Stomach (tissue), 9 donors: Measurements from ENCODE around the gene GAL3ST2. TPM values are rescaled to one million over a fixed set of nuclear protein-coding genes. Genes with fewer than 3 reads are reported as not detected.
A peak's percentile ranks its signal among the peaks of the same experiment; 100 is the strongest.

Source experiments
- DNase-seq, 2 donors: peaks; one replicate each; pipeline versions ENCODE4 v3.0.0 to v3.0.0-alpha.2; 2013 to 2019
- H3K27ac ChIP-seq, 5 donors: fragments of 200-600 bp in 4 of 5; sonication (generic) in 4 of 5; one replicate each; pipeline ENCODE4 v1.5.1; 2013 to 2019; ENCODE audit warnings: mild to moderate bottlenecking in 1 of 5, moderate library complexity in 1 of 5
- H3K27me3 ChIP-seq, 3 donors: fragments of 200-600 bp; sonication (generic); one replicate each; pipeline ENCODE4 v1.5.1; 2017 to 2019; ENCODE audit warnings: mixed run types in 1 of 3
- H3K36me3 ChIP-seq, 4 donors: fragments of 200-600 bp; sonication (generic); 1 replicate in 3 of 4; 2 replicates in 1 of 4; pipeline ENCODE4 v1.5.1; 2016 to 2019
- H3K4me1 ChIP-seq, 4 donors: fragments of 200-600 bp; sonication (generic); one replicate each; pipeline ENCODE4 v1.5.1; 2016 to 2019
- H3K4me3 ChIP-seq, 4 donors: fragments of 200-600 bp; sonication (generic) in 3 of 4; one replicate each; pipeline ENCODE4 v1.5.1; 2016 to 2019; ENCODE audit warnings: mild to moderate bottlenecking in 1 of 4
- H3K9me3 ChIP-seq, 4 donors: fragments of 200-600 bp; sonication (generic); one replicate each; pipeline ENCODE4 v1.5.1; 2016 to 2019
- EP300 ChIP-seq: sonication (generic); formaldehyde crosslinking; IDR thresholded peaks from one replicate; pipeline ENCODE4 v1.6.1; 2017; ENCODE audit warnings: antibody characterized with exemption
- POLR2A ChIP-seq, 4 donors: fragments of 450-650 bp; IDR thresholded peaks; one replicate each; pipeline ENCODE4 v1.6.1; 2016; ENCODE audit warnings: antibody characterized with exemption in 4 of 4, control low read depth in 2 of 4, mild to moderate bottlenecking in 1 of 4, moderate library complexity in 1 of 4
- POLR2AphosphoS5 ChIP-seq, 3 donors: sonication (generic); formaldehyde crosslinking; IDR thresholded peaks; one replicate each; pipeline ENCODE4 v1.6.1; 2016; ENCODE audit warnings: antibody characterized with exemption in 3 of 3
- WGBS, 5 donors: extraction: QIAGEN DNeasy Blood & Tissue Kit in 3 of 5; methylation state at CpG; one replicate each; pipeline versions ENCODE4 v1.1.5 to v1.1.7; 2013 to 2018; 5-methylcytosine and 5-hydroxymethylcytosine counted together
- intact Hi-C: fragments of 100-400 bp; cut with DNase I; formaldehyde crosslinking; loops from one replicate; pipeline ENCODE4 v1.15.1; 2023; ENCODE audit warnings: low total_unique reads
- polyA plus RNA-seq, 3 donors: library from polyadenylated mRNA; stranded (reverse); fragments of 200-250 nt; gene quantifications; one replicate each; pipeline ENCODE4 v1.2.3, GENCODE V29; 2013
- total RNA-seq, 5 donors: library from RNA; depleted of rRNA; stranded (reverse); fragments of >200 nt; gene quantifications; one replicate each; pipeline versions ENCODE4 v1.1.0 to v1.2.3, GENCODE V29; 2014 to 2016
- TF ChIP-seq, protein P1 (sequence below), 7 experiments: fragments of 450-650 bp in 4 of 7; fragments of 200-600 bp in 3 of 7; sonication (generic) in 3 of 7; IDR thresholded peaks; one replicate each; pipeline ENCODE4 v1.5.1; 2016 to 2019; ENCODE audit warnings: antibody characterized with exemption in 7 of 7, control low read depth in 2 of 7, mild to moderate bottlenecking in 1 of 7
- donor health status: healthy with polysubstance abuse.
- donor health status: Bipolar disorder and iron deficiency.
- donor health status: healthy.

Gene GAL3ST2
- total and polyA plus RNA-seq, 8 donors, result 311 TPM; not detected in 7

DNA sequence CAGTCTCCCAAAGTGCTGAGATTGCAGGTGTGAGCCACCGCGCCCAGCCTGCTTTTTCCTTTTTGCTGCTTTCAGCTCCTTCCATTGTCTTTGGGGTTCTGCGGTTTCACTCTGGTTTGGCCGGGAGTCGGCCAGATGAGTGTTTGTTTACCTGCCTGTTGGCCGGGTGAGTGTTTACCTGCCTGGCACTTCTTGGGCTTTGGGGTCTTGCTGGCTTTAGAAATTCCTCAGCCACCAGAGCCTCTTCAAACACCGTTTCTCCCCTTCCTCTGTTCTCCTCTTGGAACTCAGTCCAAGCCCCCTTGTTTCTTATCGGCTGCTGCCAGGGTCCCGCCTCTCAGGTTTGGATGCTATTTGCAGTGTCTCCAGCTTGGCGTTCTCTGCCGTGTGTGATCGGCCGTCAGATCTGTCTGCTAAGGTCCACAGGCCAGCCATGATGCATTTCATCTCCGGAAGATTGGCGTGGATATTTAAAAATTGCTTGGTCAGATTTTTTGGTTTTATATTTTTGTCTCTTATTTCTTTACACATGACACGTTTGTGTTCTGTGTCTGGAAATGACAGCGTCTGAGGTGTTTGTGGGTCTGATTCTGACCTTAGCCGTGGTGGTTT lies 14.2 kb upstream of the GAL3ST2 start:
- Histone ChIP-seq H3K36me3 (peaks cover 4 to 59% (median 42%) of the 10 kb centered on the region in 4 donors), H3K4me3 (no peak overlapping the region), H3K27me3 (no peaks in the 10 kb centered on the region), H3K9me3 (peaks cover 0 to 4% (median 0%) of the 10 kb centered on the region in 4 donors), H3K4me1 (peaks cover 0 to 8% (median 4%) of the 10 kb centered on the region in 4 donors), H3K27ac (peak overlapping the region; percentile 7 to 26 (median 12))
- no peak for TF ChIP-seq EP300
- no peak for TF ChIP-seq POLR2A (IDR thresholded peaks at IDR 0.05)
- TF ChIP-seq, protein P1, sequence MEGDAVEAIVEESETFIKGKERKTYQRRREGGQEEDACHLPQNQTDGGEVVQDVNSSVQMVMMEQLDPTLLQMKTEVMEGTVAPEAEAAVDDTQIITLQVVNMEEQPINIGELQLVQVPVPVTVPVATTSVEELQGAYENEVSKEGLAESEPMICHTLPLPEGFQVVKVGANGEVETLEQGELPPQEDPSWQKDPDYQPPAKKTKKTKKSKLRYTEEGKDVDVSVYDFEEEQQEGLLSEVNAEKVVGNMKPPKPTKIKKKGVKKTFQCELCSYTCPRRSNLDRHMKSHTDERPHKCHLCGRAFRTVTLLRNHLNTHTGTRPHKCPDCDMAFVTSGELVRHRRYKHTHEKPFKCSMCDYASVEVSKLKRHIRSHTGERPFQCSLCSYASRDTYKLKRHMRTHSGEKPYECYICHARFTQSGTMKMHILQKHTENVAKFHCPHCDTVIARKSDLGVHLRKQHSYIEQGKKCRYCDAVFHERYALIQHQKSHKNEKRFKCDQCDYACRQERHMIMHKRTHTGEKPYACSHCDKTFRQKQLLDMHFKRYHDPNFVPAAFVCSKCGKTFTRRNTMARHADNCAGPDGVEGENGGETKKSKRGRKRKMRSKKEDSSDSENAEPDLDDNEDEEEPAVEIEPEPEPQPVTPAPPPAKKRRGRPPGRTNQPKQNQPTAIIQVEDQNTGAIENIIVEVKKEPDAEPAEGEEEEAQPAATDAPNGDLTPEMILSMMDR (IDR thresholded peaks at IDR 0.05), result no peak
- no peak for TF ChIP-seq POLR2AphosphoS5 (IDR thresholded peaks at IDR 0.05)
- intact Hi-C loops, result no loop called here
- DNase-seq, result no peak
- 49 to 70% (median 60%) methylated on average over 18 of the region's 18 CpGs for WGBS, 5 donors

- Histone ChIP-seq H3K4me1 (peaks cover 0 to 8% (median 4%) of the 10 kb centered on the region in 4 donors), H3K27ac (peak overlapping the region in 3 of 5 donors; percentile 7 to 26 (median 7)), H3K36me3 (peaks cover 0 to 59% (median 43%) of the 10 kb centered on the region in 4 donors), H3K9me3 (peaks cover 0 to 4% (median 0%) of the 10 kb centered on the region in 4 donors), H3K4me3 (no peak overlapping the region), H3K27me3 (no peaks in the 10 kb centered on the region)
- intact Hi-C loops, result no loop called here
- no peak for TF ChIP-seq POLR2A (IDR thresholded peaks at IDR 0.05)
- no peak for TF ChIP-seq EP300
- TF ChIP-seq, protein P1 (IDR thresholded peaks at IDR 0.05), result no peak
- TF ChIP-seq POLR2AphosphoS5 (IDR thresholded peaks at IDR 0.05), result no peak
- WGBS, 5 donors, result 62 to 89% (median 67%) methylated on average over 13 of the region's 13 CpGs
- DNase-seq, result no peak
Measured at GRCh38 chr2:241762933-241763369, 13.7 kb upstream of the GAL3ST2 start.

DNA sequence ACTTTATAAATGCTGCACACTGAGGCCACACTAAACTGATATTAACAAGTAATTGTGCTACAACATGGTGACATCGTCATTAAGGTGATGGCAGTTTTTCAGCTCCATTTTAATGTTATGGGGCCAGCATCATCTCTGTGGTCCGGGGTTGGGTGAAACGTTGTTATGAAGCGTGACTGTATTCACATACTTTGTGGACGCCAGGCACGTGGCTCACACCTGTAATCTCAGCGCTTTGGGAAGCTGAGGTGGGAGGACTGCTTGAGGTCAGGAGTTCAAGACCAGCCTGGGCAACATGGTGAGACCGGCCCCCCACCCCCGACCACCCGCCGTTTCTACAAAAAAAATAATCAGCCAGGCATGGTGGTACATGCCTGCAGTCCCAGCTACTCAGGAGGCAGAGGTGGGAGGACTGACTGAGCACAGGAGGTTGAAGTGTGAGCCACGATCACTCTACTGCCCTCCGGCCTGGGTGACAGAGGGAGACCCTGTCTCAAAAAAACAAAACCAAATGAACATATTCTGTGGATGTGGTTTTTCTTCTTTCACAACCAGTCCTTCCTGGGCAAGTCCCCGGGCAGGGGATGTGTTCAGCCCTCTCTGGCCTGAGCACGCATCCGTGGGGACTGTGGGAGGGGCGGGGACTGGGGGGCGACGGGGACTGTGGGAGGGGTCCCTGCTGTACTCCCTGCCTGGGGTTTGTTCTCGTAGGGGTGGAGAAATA lies 12.9 kb upstream of the GAL3ST2 start:
- peaks cover 0 to 4% (median 0%) of the 10 kb centered on the region in 4 donors for H3K9me3 ChIP-seq
- H3K4me1 ChIP-seq, result peaks cover 0 to 8% (median 4%) of the 10 kb centered on the region in 4 donors
- TF ChIP-seq POLR2A (IDR thresholded peaks at IDR 0.05) (no peak), POLR2AphosphoS5 (IDR thresholded peaks at IDR 0.05) (no peak), EP300 (no peak)
- TF ChIP-seq, protein P1 (IDR thresholded peaks at IDR 0.05), result no peak
- 73 to 84% (median 77%) methylated on average over 20 of the region's 20 CpGs for WGBS, 5 donors
- H3K4me3 ChIP-seq, result no peak overlapping the region
- H3K27me3 ChIP-seq, result no peaks in the 10 kb centered on the region
- intact Hi-C loops, result no loop called here
- peak overlapping the region in 2 of 5 donors; percentile 7 to 13 for H3K27ac ChIP-seq
- H3K36me3 ChIP-seq, result peaks cover 0 to 58% (median 42%) of the 10 kb centered on the region in 4 donors
- DNase-seq, result peak in 1 of 2 donors; percentile 0

DNA sequence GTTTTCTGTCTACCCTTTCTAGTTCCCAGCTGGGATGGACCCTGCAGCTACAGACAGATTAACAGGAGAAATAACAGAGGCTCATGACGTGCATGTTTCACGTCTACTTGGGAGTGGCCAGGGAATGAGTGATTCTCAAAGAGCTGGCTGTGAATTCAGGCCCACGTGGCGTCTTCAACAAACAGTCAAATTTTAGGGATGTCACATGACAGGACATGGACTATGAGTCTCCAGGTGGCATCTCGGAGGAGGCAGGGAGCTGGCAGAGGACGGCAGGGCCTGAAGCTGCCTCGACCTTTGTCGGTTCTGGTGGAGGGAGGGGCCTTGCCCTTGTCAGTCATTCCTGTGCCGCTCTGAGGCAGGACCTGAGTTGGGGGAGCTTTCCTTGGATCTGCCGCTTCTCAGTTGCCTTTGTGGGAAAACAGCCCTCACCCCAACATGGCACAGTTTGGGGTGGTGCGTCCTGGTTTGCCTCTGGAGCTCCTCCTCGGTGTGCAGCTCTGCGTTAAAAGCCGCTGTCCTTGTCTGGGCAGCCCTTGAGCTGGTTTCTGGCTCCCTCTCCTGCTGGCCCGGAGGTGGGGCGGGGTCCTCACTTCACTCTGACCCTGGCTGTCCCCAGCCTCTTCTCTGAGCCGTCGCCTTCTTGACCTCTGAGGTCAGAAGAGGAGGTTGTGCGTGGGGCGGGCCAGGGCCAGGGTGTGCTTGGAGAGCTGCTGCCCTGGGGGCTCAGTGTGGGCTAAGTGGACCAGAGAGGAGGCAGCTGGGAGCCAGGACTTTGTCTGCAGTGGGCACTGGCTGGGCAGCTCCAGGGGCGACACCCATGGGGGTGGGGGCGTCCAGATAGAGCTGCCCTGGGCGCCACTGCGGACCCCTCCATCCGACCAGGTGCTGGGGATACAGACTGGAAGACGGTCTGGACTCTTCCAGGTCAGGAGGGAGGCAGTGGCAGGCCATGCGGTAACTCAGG lies 12.1 kb upstream of the GAL3ST2 start:
- peaks cover 0 to 8% (median 4%) of the 10 kb centered on the region in 4 donors for H3K4me1 ChIP-seq
- intact Hi-C loops, result no loop called here
- 86 to 90% (median 89%) methylated on average over 23 to 27 of the region's 27 CpGs for whole genome bisulfite sequencing, 5 donors
- DNase-seq, result peak in 1 of 2 donors; percentile 67
- H3K27me3 ChIP-seq, result no peaks in the 10 kb centered on the region
- TF ChIP-seq POLR2AphosphoS5 (IDR thresholded peaks at IDR 0.05) (no peak), EP300 (no peak), POLR2A (IDR thresholded peaks at IDR 0.05) (no peak)
- TF ChIP-seq, protein P1 (IDR thresholded peaks at IDR 0.05), result no peak
- peaks cover 0 to 4% (median 0%) of the 10 kb centered on the region in 4 donors for H3K9me3 ChIP-seq
- H3K4me3 ChIP-seq, result no peak overlapping the region
- no peak overlapping the region for H3K27ac ChIP-seq
- peaks cover 0 to 53% (median 34%) of the 10 kb centered on the region in 4 donors for H3K36me3 ChIP-seq
